NCI-H2227 (cell line): Measurements from ENCODE around the gene DFFA.
A peak's percentile ranks its signal among the peaks of the same experiment; 100 is the strongest.
"Not testable (repeated sequence)": the region's sequence is repeated elsewhere in the genome, so short reads cannot be mapped to it uniquely, and the experiment has no call there.

Source experiments
- DNase-seq: peaks from one replicate; lab custom pipeline; 2025; ENCODE audit not compliant: unreplicated experiment; lab: John Stamatoyannopoulos, UW

The DFFA gene

DNA sequence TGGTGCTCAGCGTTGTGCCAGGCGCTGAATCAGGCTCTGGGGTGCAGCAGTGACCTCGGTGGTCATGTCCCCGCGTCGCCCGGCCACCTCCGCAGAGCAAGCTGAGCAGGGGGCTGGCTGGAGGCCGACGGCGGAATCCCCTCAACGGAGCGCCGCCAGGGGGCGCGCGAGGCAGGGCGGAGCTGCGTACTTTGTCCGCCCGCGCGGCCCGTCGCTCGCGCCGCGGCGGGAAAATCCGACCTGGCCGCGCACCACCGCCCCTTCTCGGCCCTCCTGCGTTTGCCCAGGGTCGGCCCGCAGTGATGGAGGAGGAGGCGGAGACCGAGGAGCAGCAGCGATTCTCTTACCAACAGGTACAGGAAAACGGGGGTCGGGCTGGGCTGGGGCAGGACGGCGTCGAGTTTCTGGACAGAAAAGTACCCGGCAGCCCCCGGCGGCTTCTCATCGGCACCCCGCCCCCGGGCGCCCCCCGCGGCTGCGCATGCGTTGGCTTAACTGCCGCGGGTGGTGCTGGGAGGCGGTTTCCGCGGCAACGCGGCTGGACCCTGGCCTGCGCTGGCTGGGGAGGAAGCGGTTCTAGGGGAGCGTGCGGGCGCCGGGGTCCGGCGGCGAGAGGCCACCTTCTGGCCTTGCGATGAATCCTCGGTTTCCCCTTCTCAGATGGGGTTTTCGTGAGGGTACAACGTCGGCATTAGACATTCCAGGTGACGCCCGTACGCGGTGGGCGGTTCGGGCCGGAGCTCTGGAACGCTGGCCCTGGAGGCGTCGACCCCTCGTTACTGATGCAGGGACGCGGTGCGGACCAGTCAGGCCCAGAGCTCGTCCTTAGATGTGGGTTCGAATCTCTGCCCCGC is 41.9 kb downstream of the DFFA start, which contains the start of gene CENPS:
TSS of gene CENPS (plus strand) at position 218 of the 854 bp plus-strand sequence. CDS start at position 303, 85 bp downstream.
- peak; percentile 94 for DNase-seq

DNA sequence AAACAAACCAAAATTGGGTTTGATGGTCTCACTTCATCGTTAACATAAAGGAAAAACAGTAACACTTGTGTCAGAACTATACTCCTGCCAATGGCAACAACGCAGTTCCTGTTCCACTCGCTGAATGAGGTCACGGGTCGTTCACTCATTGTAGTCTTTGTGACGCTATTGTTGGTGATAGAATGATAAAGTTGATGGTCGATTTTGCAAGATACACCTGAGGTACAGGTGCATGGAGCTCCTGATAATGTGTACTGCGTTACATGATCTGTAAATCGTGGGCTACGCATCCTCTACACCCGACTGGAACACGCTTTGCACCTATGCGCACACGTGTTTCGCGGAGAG is 42.5 kb downstream of the DFFA start:
- no peak for DNase-seq

DNA sequence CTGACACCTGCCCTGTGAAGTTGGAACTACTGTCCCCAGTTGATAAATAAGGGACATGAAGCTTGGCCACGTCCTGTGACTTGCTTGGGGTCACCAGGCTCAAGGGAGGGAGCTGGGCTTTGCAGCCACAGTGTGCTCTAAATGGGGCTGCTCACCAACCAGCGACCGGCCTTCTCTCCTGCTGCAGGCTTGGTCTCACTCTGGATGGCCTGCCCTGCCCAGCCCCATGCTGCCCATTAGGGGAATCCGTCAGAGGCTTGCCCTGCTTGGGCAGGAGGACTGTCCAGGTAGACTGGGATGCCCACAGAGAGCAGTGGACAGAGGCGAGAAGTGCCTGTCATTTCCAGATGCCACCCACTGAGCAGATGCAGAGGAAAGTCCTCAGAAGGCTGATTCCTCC is 43.3 kb downstream of the DFFA start:
- DNase-seq: no peak

- DNase-seq: not testable (repeated sequence)
Observed at GRCh38 chr1:10426535-10426848, 45.8 kb downstream of the DFFA start.

- DNase-seq: not testable (repeated sequence)
Observed at GRCh38 chr1:10425826-10426534, 46.3 kb downstream of the DFFA start.

GRCh38 chr1:10424651-10425050 is 47.7 kb downstream of the DFFA start:
- DNase-seq: no peak

- DNase-seq: no peak
Observed at GRCh38 chr1:10424034-10424433, 48.3 kb downstream of the DFFA start.

GRCh38 chr1:10421637-10422036 is 50.7 kb downstream of the DFFA start:
- DNase-seq: no peak

DNA sequence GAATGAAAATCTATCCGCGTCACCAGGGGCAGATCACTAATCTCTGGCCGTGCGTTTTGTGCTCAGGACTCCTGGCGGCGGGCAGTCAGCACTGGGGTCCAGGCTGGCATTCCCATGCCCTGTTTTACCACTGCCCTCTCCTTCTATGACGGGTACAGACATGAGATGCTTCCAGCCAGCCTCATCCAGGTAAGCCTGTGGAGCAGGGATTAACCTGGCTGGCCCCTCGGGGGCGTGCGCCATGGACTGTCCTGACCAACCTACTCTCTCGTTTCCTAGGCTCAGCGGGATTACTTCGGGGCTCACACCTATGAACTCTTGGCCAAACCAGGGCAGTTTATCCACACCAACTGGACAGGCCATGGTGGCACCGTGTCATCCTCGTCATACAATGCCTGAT is 53.0 kb downstream of the DFFA start:
- no peak for DNase-seq

GRCh38 chr1:10418741-10419140 is 53.6 kb downstream of the DFFA start:
- DNase-seq: not testable (repeated sequence)

DNA sequence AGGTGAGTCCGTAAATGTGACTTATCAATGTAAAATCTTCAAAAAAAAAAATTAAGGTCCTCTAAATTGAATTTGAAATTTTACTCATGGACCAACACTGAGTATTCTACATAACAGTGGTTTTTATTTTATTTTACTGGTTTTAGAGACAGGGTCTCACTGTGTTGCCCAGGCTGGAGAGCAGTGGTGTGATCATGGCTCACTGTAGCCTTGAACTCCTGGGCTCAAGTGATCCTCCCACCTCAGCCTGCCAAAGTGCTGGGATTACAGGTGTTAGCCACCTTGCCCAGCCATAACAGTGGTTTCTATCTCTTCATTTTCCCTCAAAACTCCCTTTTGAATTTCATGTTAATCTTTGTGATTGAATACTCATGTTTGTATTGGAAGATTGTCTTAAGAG is 56.4 kb downstream of the DFFA start:
- DNase-seq: not testable (repeated sequence)

GRCh38 chr1:10415211-10415930 is 57.0 kb downstream of the DFFA start:
- no peak for DNase-seq

DNA sequence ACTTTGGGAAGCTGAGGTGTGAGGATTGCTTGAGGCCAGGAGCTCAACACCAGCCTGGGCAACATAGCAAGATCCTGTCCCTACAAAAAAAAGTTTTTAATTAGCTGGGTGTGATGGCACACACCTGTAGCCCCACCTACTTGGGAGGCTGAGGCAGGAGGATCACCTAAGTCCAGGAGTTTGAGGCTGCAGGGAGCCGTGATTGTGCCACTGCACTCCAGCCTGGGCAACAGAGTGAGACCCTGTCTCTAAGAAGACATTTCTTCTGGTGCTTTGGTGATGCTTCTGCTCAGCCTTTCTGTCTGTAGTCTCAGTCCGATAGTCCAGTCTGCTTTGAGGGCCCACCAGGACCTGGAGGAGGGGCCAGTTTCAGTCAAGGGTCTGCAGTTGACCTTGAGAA is 65.1 kb downstream of the DFFA start:
- DNase-seq: no peak
